AG09309 (cell line): ENCODE results near the gene CD109.
"Not testable (repeated sequence)": the region's sequence is repeated elsewhere in the genome, so short reads cannot be mapped to it uniquely, and the experiment has no call there.

ENCODE experiments used
- DNase-seq: peaks from one replicate; pipeline ENCODE4 v3.0.0-alpha.2; 2010; ENCODE audit warnings: low read depth
- H3K4me3 ChIP-seq: 2 replicates; pipeline ENCODE4 v1.5.1; 2011; ENCODE audit warnings: mild to moderate bottlenecking, low read depth, low read length, moderate library complexity; ENCODE audit not compliant: control insufficient read depth
- TF ChIP-seq, protein P1 (sequence below): IDR thresholded peaks from 2 replicates; pipeline ENCODE4 v1.5.1; 2011; ENCODE audit warnings: mild to moderate bottlenecking, low read depth, low read length, inconsistent platforms; ENCODE audit not compliant: insufficient read depth, control insufficient read depth; ENCODE audit errors: missing control alignments

CD109 gene

GRCh38 chr6:73797861-73798260 lies 101.9 kb downstream of the CD109 start:
- no peak overlapping the region for H3K4me3 ChIP-seq
- no peak for DNase-seq
- TF ChIP-seq, protein P1, sequence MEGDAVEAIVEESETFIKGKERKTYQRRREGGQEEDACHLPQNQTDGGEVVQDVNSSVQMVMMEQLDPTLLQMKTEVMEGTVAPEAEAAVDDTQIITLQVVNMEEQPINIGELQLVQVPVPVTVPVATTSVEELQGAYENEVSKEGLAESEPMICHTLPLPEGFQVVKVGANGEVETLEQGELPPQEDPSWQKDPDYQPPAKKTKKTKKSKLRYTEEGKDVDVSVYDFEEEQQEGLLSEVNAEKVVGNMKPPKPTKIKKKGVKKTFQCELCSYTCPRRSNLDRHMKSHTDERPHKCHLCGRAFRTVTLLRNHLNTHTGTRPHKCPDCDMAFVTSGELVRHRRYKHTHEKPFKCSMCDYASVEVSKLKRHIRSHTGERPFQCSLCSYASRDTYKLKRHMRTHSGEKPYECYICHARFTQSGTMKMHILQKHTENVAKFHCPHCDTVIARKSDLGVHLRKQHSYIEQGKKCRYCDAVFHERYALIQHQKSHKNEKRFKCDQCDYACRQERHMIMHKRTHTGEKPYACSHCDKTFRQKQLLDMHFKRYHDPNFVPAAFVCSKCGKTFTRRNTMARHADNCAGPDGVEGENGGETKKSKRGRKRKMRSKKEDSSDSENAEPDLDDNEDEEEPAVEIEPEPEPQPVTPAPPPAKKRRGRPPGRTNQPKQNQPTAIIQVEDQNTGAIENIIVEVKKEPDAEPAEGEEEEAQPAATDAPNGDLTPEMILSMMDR = no peak

- TF ChIP-seq, protein P1 = peak; percentile 58
- peak; percentile 85 for DNase-seq
- H3K4me3 ChIP-seq = no peak overlapping the region
Observed at GRCh38 chr6:73798592-73798991, 102.6 kb downstream of the CD109 start.

GRCh38 chr6:73800997-73801396 lies 105.0 kb downstream of the CD109 start:
- H3K4me3 ChIP-seq = no peak overlapping the region
- TF ChIP-seq, protein P1 = no peak
- no peak for DNase-seq

GRCh38 chr6:73801652-73802268 lies 105.8 kb downstream of the CD109 start:
- TF ChIP-seq, protein P1 = no peak
- H3K4me3 ChIP-seq = no peak overlapping the region
- DNase-seq = no peak

- no peak for DNase-seq
Observed at GRCh38 chr6:73802366-73802765, 106.4 kb downstream of the CD109 start.

DNA sequence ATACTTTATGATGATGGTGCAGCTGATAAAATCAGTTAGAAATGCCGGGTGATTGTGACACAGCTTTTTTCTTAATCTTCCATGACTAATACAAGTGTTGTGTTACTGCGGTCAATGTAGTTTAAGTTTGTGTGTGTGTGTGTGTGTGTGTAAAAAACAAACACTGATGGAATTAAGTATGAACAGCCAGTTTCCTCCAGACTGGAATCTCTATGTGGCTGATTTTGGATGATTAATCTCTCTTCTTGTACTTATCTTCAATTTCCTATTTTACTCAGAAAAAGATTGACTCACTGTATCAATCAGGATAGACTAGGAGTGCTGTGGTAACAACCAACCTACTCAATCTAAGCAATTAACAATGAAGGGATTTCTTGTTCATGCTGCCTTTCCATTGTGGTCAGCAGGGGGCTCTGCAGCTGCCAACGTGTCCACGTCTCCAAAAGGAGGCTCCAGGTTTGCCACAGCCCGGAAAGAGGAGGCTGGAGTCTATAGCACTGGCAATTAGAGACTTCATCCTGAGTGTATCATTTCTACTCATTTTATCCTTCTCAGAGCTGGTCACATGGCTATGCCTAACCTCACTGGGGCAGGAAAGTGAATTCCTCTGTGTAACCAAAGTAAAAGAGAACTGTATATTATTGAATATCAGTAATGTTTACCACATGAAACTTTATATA lies 107.7 kb downstream of the CD109 start:
- no peak overlapping the region for H3K4me3 ChIP-seq
- DNase-seq = peak; percentile 99
- TF ChIP-seq, protein P1 = peak; percentile 69

More at GRCh38 chr6:73802366-73802765, 106.4 kb downstream of the CD109 start:
- TF ChIP-seq, protein P1 = no peak
- no peak overlapping the region for H3K4me3 ChIP-seq

GRCh38 chr6:73805221-73805620 lies 109.2 kb downstream of the CD109 start:
- not testable (repeated sequence) for DNase-seq, H3K4me3 ChIP-seq

GRCh38 chr6:73805982-73806381 lies 110.0 kb downstream of the CD109 start:
- not testable (repeated sequence) for H3K4me3 ChIP-seq, DNase-seq
